ENCODE results near the gene RHPN2. TPM values are rescaled to one million over a fixed set of nuclear protein-coding genes. Genes with fewer than 3 reads are reported as not detected.

RHPN2 gene
- total and polyA plus RNA-seq, 7 donors = 0.16 to 1.1 (median 0.57) TPM

- Histone ChIP-seq H3K27ac (no peak overlapping the region), H3K27me3 (ENCODE audit: insufficient read depth in 3 of 3, low read length in 2 of 3) (peaks cover 0 to 63% (median 11%) of the 10 kb centered on the region in 3 donors), H3K36me3 (ENCODE audit: insufficient read depth in 1 of 2, low read depth in 1 of 2) (no peaks in the 10 kb centered on the region), H3K4me3 (peak overlapping the region; percentile 61), H3K4me1 (no peaks in the 10 kb centered on the region), H3K9me3 (no peaks in the 10 kb centered on the region)
- intact Hi-C loops (cut with DNase I) = no loop called here
- no peak for DNase-seq
- ATAC-seq = no peak
- WGBS, 3 donors = 3 to 4% (median 4%) methylated on average over 51 to 56 of the region's 56 CpGs
- TF ChIP-seq CTCF (IDR thresholded peaks at IDR 0.05) = no peak
Observed at GRCh38 chr19:33063753-33064457, 783 bp downstream of the RHPN2 start.

GRCh38 chr19:33063356-33063752 lies 1.3 kb downstream of the RHPN2 start:
- ATAC-seq = no peak
- Histone ChIP-seq H3K4me3 (peak overlapping the region; percentile 61), H3K4me1 (no peaks in the 10 kb centered on the region), H3K27ac (no peak overlapping the region), H3K27me3 (ENCODE audit: insufficient read depth in 3 of 3, low read length in 2 of 3) (peaks cover 0 to 63% (median 11%) of the 10 kb centered on the region in 3 donors), H3K36me3 (ENCODE audit: insufficient read depth in 1 of 2, low read depth in 1 of 2) (no peaks in the 10 kb centered on the region), H3K9me3 (no peaks in the 10 kb centered on the region)
- TF ChIP-seq CTCF (IDR thresholded peaks at IDR 0.05) = no peak
- no peak for DNase-seq
- intact Hi-C loops (cut with DNase I) = no loop called here
- WGBS, 3 donors = 17 to 23% (median 19%) methylated on average over 7 of the region's 7 CpGs

GRCh38 chr19:33062902-33063301 lies 1.8 kb downstream of the RHPN2 start:
- WGBS, 3 donors = 78 to 83% (median 80%) methylated on average over 5 of the region's 5 CpGs
- Histone ChIP-seq H3K9me3 (no peaks in the 10 kb centered on the region), H3K4me3 (no peak overlapping the region), H3K27me3 (ENCODE audit: insufficient read depth in 3 of 3, low read length in 2 of 3) (peaks cover 0 to 63% (median 11%) of the 10 kb centered on the region in 3 donors), H3K36me3 (ENCODE audit: insufficient read depth in 1 of 2, low read depth in 1 of 2) (no peaks in the 10 kb centered on the region), H3K4me1 (no peaks in the 10 kb centered on the region), H3K27ac (no peak overlapping the region)
- TF ChIP-seq CTCF (IDR thresholded peaks at IDR 0.05) = no peak
- no peak for DNase-seq
- ATAC-seq = no peak
- intact Hi-C loops (cut with DNase I) = no loop called here

DNA sequence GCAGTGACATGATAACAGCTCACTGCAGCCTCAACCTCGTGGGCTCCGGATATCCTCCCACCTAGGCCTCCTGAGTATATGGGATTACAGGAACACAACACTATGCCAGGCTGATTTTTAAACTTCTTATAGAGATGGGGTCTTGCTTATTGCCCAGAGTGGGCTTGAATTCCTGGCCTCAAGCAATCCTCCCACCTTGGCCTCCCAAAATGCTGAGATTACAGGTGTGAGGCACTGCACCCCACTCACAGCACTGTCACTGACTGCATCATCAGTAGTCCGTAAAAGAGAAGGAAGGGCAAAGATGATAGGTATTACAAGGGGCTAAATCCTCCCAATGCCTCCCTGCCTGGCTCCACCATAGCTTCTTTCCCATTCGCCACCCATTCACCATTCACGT lies 4.1 kb downstream of the RHPN2 start:
- DNase-seq = no peak
- Histone ChIP-seq H3K36me3 (ENCODE audit: insufficient read depth in 1 of 2, low read depth in 1 of 2) (no peaks in the 10 kb centered on the region), H3K27me3 (ENCODE audit: insufficient read depth in 3 of 3, low read length in 2 of 3) (peaks cover 0 to 53% (median 9%) of the 10 kb centered on the region in 3 donors), H3K9me3 (no peaks in the 10 kb centered on the region), H3K4me1 (no peaks in the 10 kb centered on the region), H3K4me3 (no peak overlapping the region), H3K27ac (no peak overlapping the region)
- 79 to 83% (median 80%) methylated on average over 5 of the region's 5 CpGs for WGBS, 3 donors
- intact Hi-C loops (cut with DNase I) = no loop called here
- no peak for ATAC-seq
- TF ChIP-seq CTCF (IDR thresholded peaks at IDR 0.05) = no peak

GRCh38 chr19:33055718-33056117 lies 9.0 kb downstream of the RHPN2 start:
- TF ChIP-seq CTCF (IDR thresholded peaks at IDR 0.05) = no peak
- no peak overlapping the region for H3K27ac ChIP-seq
- ATAC-seq = no peak

More at GRCh38 chr19:33055718-33056117, 9.0 kb downstream of the RHPN2 start:
- H3K4me1 ChIP-seq = no peaks in the 10 kb centered on the region
- intact Hi-C loops (cut with DNase I) = no loop called here
- no peak for DNase-seq
- H3K36me3 ChIP-seq (ENCODE audit: insufficient read depth in 1 of 2, low read depth in 1 of 2) = no peaks in the 10 kb centered on the region
- peaks cover 0 to 10% (median 0%) of the 10 kb centered on the region in 3 donors for H3K27me3 ChIP-seq (ENCODE audit: insufficient read depth in 3 of 3, low read length in 2 of 3)
- WGBS, 3 donors = 20 to 43% (median 25%) methylated on average over 2 of the region's 2 CpGs
- H3K9me3 ChIP-seq = no peaks in the 10 kb centered on the region
- H3K4me3 ChIP-seq = no peak overlapping the region
